Renal pelvis (tissue), 12 donors: ENCODE measurements around the gene MRPL36. TPM values are rescaled to one million over a fixed set of nuclear protein-coding genes. Genes with fewer than 3 reads are reported as not detected.
"Not testable (repeated sequence)": the region's sequence is repeated elsewhere in the genome, so short reads cannot be mapped to it uniquely, and the experiment has no call there.

Experiments used
- DNase-seq: peaks from one replicate; pipeline ENCODE4 v3.0.0-alpha.2; 2013
- long read RNA-seq, 16 experiments: transcript quantifications; one replicate each; lab custom pipeline, GENCODE V29; 2026
- polyA plus RNA-seq, 3 donors: library from polyadenylated mRNA; unstranded; fragments of 120-200 nt; gene quantifications; one replicate each; pipeline ENCODE4 v1.2.1, GENCODE V29; 2013; ENCODE audit not compliant: insufficient read length in 3 of 3

Gene MRPL36
- 10 to 100 TPM; 40.2 to 46.7 (median 43.1) TPM for polyA plus RNA-seq
- long read RNA-seq, donor 1, transcript MRPL36-204 (2 exons, 686 nt), result minor isoform, 16 of 494 reads
- long read RNA-seq, donor 1, transcript MRPL36-202 (2 exons, 610 nt), result major isoform, 26 of 494 reads
- long read RNA-seq, donor 1, partial matches to known transcripts, result 98 of 494 reads
- long read RNA-seq, donor 1, other reads (novel, unspliced or antisense), result 353 of 494 reads
- long read RNA-seq, donor 2, transcript MRPL36-204 (2 exons, 686 nt), result minor isoform, 22 of 460 reads
- long read RNA-seq, donor 2, transcript MRPL36-202 (2 exons, 610 nt), result major isoform, 23 of 460 reads
- long read RNA-seq, donor 2, partial matches to known transcripts, result 77 of 460 reads
- long read RNA-seq, donor 2, other reads (novel, unspliced or antisense), result 337 of 460 reads
- long read RNA-seq, donor 3, transcript MRPL36-204 (2 exons, 686 nt), result minor isoform, 7 of 35 reads
- long read RNA-seq, donor 3, transcript MRPL36-202 (2 exons, 610 nt), result major isoform, 28 of 35 reads
- long read RNA-seq, donor 3, partial matches to known transcripts, result 0 of 35 reads
- long read RNA-seq, donor 3, other reads (novel, unspliced or antisense), result 0 of 35 reads
- long read RNA-seq, donor 4, transcript MRPL36-204 (2 exons, 686 nt), result minor isoform, 13 of 488 reads
- long read RNA-seq, donor 4, transcript MRPL36-202 (2 exons, 610 nt), result major isoform, 33 of 488 reads
- long read RNA-seq, donor 4, partial matches to known transcripts, result 435 of 488 reads
- long read RNA-seq, donor 4, other reads (novel, unspliced or antisense), result 6 of 488 reads
- long read RNA-seq, donor 5, transcript MRPL36-204 (2 exons, 686 nt), result minor isoform, 9 of 237 reads
- long read RNA-seq, donor 5, transcript MRPL36-202 (2 exons, 610 nt), result major isoform, 14 of 237 reads
- long read RNA-seq, donor 5, partial matches to known transcripts, result 59 of 237 reads
- long read RNA-seq, donor 5, other reads (novel, unspliced or antisense), result 155 of 237 reads
- long read RNA-seq, donor 6, transcript MRPL36-202 (2 exons, 610 nt), result major isoform, 21 of 407 reads
- long read RNA-seq, donor 6, transcript MRPL36-204 (2 exons, 686 nt), result minor isoform, 6 of 407 reads
- long read RNA-seq, donor 6, partial matches to known transcripts, result 55 of 407 reads
- long read RNA-seq, donor 6, other reads (novel, unspliced or antisense), result 325 of 407 reads
- long read RNA-seq, donor 7, transcript MRPL36-202 (2 exons, 610 nt), result minor isoform, 13 of 418 reads
- long read RNA-seq, donor 7, transcript MRPL36-204 (2 exons, 686 nt), result major isoform, 17 of 418 reads
- long read RNA-seq, donor 7, partial matches to known transcripts, result 114 of 418 reads
- long read RNA-seq, donor 7, other reads (novel, unspliced or antisense), result 274 of 418 reads
- long read RNA-seq, donor 8, transcript MRPL36-204 (2 exons, 686 nt), result minor isoform, 5 of 115 reads
- long read RNA-seq, donor 8, transcript MRPL36-202 (2 exons, 610 nt), result major isoform, 6 of 115 reads
- long read RNA-seq, donor 8, partial matches to known transcripts, result 28 of 115 reads
- long read RNA-seq, donor 8, other reads (novel, unspliced or antisense), result 76 of 115 reads
- long read RNA-seq, donor 9, transcript MRPL36-204 (2 exons, 686 nt), result minor isoform, 13 of 452 reads
- long read RNA-seq, donor 9, transcript MRPL36-202 (2 exons, 610 nt), result major isoform, 24 of 452 reads
- long read RNA-seq, donor 9, partial matches to known transcripts, result 56 of 452 reads
- long read RNA-seq, donor 9, other reads (novel, unspliced or antisense), result 358 of 452 reads
- long read RNA-seq, donor 10, transcript MRPL36-202 (2 exons, 610 nt), result minor isoform, 8 of 371 reads
- long read RNA-seq, donor 10, transcript MRPL36-204 (2 exons, 686 nt), result major isoform, 19 of 371 reads
- long read RNA-seq, donor 10, partial matches to known transcripts, result 44 of 371 reads
- long read RNA-seq, donor 10, other reads (novel, unspliced or antisense), result 298 of 371 reads
- long read RNA-seq, donor 11, transcript MRPL36-204 (2 exons, 686 nt), result minor isoform, 5 of 50 reads
- long read RNA-seq, donor 11, transcript MRPL36-202 (2 exons, 610 nt), result major isoform, 20 of 50 reads
- long read RNA-seq, donor 11, partial matches to known transcripts, result 25 of 50 reads
- long read RNA-seq, donor 11, other reads (novel, unspliced or antisense), result 0 of 50 reads
- long read RNA-seq, donor 12, transcript MRPL36-202 (2 exons, 610 nt), result major isoform, 30 of 536 reads
- long read RNA-seq, donor 12, transcript MRPL36-204 (2 exons, 686 nt), result minor isoform, 10 of 536 reads
- long read RNA-seq, donor 12, partial matches to known transcripts, result 88 of 536 reads
- long read RNA-seq, donor 12, other reads (novel, unspliced or antisense), result 408 of 536 reads
- long read RNA-seq, donor 13, transcript MRPL36-204 (2 exons, 686 nt), result major isoform, 35 of 41 reads
- long read RNA-seq, donor 13, transcript MRPL36-202 (2 exons, 610 nt), result minor isoform, 6 of 41 reads
- long read RNA-seq, donor 13, partial matches to known transcripts, result 0 of 41 reads
- long read RNA-seq, donor 13, other reads (novel, unspliced or antisense), result 0 of 41 reads
- long read RNA-seq, donor 14, transcript MRPL36-204 (2 exons, 686 nt), result minor isoform, 18 of 611 reads
- long read RNA-seq, donor 14, transcript MRPL36-202 (2 exons, 610 nt), result major isoform, 29 of 611 reads
- long read RNA-seq, donor 14, partial matches to known transcripts, result 177 of 611 reads
- long read RNA-seq, donor 14, other reads (novel, unspliced or antisense), result 386 of 611 reads
- long read RNA-seq, donor 15, transcript MRPL36-202 (2 exons, 610 nt), result major isoform, 33 of 553 reads
- long read RNA-seq, donor 15, transcript MRPL36-204 (2 exons, 686 nt), result minor isoform, 13 of 553 reads
- long read RNA-seq, donor 15, partial matches to known transcripts, result 496 of 553 reads
- long read RNA-seq, donor 15, other reads (novel, unspliced or antisense), result 11 of 553 reads
- long read RNA-seq, donor 16, transcript MRPL36-202 (2 exons, 610 nt), result major isoform, 39 of 55 reads
- long read RNA-seq, donor 16, transcript MRPL36-204 (2 exons, 686 nt), result minor isoform, 16 of 55 reads
- long read RNA-seq, donor 16, partial matches to known transcripts, result 0 of 55 reads
- long read RNA-seq, donor 16, other reads (novel, unspliced or antisense), result 0 of 55 reads

DNA sequence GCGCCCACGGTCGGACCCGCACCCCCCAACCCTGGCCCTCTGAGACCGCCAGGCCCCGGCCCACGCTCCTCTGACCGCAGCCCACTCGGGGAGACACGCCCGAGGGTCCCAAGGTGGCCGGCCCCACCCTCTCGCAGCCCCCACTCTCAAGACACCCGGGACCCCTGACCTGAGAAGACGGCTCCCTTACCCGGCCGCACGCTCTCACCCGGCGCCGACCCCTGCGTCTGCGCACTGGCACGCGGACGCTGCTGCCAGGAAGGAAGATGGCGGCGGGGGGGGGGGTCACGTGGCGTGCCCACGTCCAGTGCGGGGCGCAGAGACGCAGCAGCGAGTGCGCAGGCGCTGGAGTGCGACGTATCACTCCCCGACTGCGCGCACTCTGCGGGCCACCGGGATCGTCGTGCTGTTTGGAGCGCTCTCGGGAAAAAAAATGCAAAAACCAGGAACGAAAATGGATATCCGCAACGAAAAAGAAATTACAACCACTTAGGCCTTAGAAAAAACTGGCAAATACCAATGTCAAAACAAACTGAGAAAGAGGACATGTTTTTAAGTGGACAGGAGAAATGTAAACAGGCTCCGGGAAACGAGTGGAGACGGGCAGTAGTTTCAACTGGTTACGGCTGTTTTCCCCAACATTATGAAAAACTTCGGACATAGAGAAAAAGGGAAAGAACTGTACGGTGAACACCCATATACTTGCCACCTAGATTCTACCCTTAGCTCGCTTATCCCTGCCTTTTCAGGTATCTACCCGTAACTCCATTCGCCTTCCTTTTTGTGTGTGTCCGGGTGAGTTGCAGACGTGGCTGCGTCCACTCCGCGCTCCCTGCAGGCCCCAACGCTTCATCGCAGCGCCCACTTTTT, at the start of gene MRPL36:
Gene MRPL36, minus strand, starts transcription at position 236 of the 870 bp plus-strand sequence. CDS start 902 bp downstream, outside the sequence.
- DNase-seq, result peak; percentile 90

DNA sequence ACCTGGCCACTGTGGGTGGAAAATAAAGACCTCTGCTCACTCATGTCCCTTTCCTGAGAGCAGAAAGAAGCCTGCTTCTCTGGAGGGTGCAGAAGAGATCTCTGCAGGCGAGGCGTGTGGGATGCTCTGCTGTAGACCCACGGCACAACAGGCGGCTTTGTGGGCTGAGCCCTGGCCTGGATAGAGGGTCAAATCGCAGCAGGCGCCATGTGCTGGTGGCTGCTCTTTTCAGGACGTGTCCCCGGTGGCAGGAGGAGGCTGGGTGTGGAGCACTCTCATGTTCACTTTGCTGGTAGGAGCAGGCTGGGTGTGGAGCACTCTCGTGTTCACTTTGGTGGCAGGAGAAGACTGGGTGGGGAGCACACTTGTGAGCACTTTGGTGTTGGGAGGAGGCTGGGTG, 48.0 kb upstream of the MRPL36 start:
- DNase-seq, result no peak

DNA sequence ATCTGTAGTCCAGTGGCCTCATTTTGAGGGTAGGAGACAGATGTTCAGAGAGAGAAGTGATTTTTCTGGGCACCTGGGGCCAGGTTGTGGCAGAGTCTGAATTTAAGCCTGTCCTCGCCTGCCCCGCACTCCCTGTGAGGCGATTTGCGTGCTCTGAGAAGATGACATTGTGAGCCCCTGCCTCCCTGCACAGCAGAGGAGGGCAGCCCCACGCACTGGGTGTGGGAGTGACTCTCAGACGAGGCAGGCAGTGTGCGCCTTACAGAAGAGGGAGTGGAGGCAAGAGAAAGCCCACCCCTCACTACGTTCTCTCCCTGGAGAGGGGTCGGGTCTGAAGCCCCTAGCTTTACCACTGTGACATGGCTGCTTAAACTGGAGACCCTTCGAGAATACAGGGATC, 47.4 kb upstream of the MRPL36 start:
- DNase-seq, result no peak

DNA sequence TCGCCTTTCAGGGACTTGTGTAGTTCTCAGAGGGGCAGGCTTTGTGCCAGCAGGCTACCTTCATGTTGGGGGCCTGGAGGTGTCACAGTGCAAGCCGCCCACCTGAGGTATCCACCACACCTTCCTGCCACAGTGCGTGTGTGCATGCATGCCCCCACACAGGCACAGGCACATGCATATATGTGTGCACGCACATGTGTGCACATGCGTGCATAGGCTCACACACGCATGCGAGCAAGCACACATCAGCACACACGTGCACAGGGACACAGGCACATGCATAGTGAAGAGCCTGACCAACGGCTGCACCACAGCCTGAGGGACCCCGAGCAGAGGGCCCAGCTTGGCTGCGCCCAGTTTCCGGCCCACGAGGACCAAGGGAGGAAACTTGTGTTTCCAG, 46.9 kb upstream of the MRPL36 start:
- no peak for DNase-seq

DNA sequence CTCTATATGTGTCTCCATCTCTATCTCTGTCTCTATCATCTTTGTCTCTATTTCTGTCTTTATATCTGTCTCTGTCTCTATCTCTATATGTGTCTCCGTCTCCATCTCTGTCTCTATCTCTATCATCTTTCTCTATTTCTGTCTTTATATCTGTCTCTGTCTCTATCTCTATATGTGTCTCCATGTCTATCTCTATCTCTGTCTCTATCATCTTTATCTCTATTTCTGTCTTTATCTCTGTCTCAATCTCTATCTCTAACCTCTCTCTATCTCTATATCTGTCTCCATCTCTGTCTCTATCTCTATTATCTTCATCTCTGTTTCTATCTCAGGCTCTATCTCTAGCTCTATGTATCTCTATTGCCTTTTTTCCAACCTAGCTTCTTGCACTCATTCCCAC, 46.1 kb upstream of the MRPL36 start:
- DNase-seq, result no peak

DNA sequence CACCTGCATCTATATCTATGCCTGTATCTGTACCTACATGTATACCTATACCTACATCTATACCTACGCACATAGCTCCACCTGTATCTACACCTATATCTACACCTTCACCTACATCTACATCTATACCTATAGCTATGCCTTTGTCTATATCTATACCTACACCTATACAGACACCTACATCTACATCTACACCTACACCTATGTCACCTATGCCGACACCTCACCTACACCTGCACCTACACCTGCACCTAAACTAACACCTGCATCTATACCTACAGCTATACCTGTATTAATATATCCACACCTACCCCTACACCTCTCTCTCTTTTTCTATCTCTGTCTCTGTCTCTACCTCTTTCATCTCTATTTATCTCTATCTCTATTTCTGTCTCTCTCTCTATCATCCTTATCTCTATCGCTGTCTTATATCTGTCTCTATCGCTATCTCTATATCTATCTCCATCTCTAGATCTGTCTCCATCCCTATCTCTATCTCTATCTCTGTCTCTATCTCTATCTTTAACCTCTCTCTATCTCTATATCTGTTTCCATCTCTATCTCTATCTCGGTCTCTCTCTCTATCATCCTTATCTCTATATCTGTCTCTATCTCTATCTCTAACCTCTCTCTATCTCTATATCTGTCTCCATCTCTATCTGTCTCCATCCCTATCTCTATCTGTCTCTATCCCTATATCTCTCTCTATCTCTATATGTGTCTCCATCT, 45.2 kb upstream of the MRPL36 start:
- no peak for DNase-seq

DNA sequence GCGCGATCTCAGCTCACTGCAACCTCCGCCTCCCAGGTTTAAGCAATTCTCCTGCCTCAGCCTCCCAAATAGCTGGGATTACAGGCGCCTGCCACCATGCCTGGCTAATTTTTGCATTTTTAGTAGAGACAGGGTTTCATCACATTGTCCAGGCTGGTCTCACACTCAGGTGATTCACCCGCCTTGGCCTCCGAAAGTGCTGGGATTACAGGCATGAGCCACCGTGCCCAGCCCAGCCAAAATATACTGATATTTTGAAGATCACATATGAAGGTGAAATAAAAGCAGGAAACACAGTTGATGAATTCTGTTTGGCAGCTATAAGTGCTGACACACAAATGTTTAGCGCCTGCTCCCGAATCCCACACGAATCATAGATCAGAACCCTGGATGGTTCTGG, 44.1 kb upstream of the MRPL36 start:
- DNase-seq, result not testable (repeated sequence)

DNA sequence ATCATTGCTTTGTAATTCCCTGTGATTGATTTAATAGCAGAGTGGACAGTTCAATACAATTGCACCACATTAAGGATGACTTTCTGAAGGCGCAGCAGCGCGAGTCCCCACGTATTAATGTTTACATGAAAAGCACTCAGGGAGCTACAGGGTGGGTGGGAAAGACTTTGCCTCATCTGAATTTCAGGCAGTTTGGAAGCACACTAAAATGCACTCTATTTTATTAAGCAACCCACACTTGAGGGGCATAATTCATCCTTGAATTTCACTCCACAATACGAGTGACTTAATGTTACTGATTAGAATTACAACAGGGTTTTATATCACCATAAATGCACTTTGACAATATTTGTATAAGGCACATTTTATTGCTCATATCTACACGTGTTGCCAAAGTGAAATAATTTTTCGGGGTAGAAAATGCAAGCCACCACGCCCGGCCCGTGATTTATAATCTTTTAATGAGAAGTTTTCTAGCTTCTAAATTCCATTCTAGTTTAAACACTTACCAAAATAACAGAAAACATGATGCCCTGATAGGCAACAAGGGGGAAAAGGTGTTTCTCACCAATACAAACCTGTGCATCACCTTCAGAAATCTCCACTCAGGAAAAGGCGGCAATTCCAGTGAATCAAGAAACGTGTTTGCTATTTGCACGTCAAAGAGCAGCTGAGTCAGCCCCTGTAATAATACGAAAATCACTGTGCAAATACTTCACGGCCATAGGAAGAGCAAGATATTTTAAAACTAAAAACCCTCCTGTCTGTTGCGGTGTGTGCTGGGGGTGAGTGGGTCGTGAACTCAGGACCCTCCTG, 42.6 kb upstream of the MRPL36 start:
- DNase-seq, result no peak

DNA sequence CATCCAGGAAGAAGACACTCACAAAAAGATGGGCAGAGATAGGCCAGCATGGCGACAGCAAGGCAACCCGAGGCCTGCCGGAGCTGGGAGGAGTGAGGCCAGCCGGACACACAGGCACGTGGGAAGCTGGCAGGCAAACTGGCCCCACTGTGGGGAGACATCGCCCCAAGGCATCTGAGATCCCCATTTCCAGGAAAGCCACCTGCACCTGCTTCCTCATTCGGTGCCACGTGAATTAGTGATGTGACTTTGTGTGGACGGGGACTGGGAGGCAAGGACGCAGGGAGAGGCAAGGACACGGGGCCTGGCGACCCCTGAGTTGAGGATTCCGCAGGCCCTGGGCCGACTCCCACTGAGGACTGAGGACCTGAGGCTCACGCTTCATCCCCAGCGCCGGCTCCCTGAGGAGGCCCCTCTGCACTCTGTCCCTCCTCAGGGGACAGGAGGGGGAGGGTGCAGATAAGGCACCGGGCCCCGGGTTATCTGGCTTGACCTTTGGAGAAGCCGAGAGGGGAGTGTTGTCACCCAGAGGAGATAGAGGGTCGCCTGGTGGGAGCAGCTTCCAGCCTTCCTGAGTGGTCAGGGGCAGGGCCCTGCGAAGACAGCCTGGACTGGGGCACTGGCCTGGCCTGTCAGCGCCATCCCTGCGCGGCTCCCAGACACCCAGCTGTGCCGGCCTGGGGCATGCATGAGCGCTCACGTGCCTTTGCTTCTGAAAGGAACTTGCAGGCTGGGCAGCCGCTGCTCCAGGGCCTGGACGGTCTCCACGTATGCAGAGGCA, 41.3 kb upstream of the MRPL36 start:
- no peak for DNase-seq

DNA sequence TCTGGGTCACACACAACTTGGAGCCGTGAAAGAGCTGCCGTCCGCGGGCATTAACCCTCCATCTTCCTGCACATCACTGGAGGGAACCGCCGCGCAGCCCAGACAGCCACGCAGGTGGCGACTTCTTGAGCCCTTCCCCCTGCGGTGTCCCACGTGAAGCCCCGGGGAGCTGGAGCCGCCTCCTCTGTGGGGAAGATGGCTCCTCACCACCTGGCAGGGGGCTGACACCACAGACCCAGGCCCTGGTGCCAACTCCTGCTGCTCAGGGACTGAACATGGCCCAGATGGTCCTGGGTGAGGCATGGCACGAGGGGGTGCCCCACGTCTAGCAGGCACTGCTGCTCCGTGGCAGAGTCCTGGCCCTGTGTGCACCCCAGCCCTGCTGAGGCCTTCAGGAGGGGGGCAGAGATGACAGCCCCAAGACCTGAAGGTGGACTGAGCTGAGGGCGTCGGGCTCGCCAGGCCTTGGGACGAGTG, 40.5 kb upstream of the MRPL36 start:
- DNase-seq, result no peak

DNA sequence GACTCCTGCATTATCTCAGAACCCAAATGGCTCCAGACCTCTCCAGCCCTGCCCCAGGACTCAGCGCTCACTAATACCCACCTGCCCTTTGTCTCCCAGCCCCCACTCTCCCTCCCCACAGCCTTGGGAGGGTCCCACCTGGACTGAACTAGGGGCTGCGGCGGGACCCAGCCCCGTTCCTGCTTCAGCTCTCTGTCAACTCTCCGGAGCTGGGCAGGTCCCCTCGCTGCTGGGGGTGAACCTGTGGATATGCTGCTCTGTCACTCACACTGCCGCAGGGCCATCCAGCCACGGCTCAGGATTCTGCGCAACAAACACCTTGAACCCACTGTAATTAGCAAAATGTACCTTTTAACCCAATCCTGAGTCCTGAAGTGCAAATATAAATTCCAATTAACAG, 38.4 kb upstream of the MRPL36 start:
- DNase-seq, result no peak

DNA sequence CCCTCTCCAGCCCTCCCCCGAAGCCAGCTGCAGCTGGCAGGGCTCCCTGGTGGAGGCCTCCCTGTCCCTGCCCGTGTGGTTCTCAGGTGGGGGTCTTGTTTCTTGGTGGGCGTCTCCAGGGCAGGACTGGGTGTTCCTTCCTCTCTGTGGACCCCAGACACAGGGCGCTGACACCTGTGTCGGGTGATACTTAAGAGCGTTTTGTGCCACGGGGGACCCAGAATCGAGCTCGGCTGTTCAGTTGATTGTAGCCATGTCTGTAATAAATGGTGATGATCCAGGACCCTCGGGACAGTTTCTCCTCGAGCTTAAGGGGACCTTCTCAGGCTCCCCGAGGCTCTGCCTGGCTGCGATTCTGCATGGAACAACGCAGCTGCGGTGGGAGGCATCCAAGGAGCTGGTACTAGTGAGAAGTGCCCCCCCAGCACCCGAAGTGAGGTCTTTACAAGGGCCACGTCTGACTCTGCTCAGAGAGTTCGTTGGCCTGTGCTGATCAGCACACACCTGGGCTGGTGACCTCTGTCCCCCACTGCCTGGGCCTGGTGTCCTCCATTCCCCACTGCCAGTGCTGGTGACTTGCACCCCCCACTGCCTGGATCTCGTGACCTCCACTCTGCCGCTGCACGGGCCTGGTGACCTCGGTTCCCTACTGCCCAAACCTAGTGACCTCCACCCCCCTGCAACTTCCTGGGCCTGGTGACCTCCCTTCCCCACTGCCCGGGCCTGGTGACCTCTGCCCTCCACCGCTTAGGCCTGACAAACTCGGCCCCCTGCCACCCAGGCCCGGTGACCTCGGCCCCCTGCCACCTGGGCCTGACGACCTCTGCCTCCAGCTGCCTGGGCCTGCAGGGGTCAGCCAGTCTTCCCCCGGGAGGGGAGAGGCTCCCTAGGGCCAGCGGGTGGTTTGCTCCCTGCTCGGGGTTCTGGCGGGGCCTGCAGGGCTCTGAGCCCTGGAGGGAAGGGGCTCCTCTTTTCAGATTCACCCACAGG, 37.5 kb upstream of the MRPL36 start:
- no peak for DNase-seq
